ENCODE data around the gene ZNF330.

Gene ZNF330

DNA sequence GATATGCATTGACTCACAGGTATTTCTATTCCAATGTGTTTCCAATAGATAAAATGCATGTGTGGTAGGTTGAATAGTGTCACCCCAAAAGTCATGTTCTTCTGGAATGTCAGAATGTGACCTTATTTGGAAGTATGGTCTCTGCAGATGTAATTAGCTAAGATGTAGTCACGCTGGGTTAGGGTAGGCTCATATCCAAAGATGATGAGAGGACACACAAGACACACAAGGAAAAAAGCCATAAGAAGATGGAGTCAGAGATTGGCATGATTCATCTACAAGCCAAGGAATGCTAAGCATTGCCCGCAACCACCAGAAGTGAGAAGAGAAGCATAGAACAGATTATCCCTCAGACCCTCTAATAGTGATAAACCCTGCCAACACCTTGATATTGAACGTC lies 17.5 kb downstream of the ZNF330 start:
- no peak for DNase-seq

DNA sequence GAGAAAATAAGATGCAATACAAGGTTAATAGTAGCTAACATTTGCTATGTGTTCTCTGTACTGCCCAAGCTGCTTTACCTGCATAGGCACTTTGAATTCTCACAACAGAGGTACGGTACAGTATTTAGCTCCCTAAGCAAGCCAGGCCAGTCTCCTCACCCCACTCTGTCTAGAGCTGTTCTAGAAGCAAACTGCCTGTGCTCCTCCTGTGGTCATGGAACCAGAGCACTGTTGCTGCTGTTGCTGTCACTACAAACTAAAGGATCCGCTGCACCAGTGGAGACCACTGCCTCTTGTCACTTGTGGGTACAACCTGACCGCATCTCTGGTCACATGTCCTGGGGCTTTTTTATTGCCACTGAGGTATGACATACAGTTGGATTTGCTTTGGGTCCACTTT lies 19.6 kb downstream of the ZNF330 start:
- no peak for DNase-seq

GRCh38 chr4:141240671-141241070 lies 20.0 kb downstream of the ZNF330 start:
- DNase-seq: no peak

- DNase-seq: no peak
Measured at GRCh38 chr4:141241986-141242385, 21.3 kb downstream of the ZNF330 start.

DNA sequence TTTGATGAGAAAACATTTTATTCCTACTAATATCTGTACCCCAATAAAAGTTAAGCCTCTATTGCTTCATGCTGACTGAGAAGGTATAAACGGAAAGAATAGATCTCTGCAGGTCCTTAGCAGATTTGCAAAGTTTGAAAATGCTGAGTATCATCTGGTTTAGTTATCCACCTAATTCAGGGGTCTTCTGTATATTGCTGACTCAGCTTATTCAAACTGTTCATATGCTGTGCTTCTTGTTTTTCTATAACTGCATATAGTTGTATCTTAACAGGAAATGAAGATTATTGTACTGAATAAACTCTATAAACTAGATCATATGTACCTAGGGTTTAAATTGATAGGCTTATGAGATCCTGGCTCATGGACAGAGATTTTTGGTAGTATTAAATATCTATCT lies 23.7 kb downstream of the ZNF330 start:
- no peak for DNase-seq

- DNase-seq: no peak
Measured at GRCh38 chr4:141246243-141246642, 25.5 kb downstream of the ZNF330 start.

GRCh38 chr4:141246683-141247429 lies 26.2 kb downstream of the ZNF330 start:
- no peak for DNase-seq

DNA sequence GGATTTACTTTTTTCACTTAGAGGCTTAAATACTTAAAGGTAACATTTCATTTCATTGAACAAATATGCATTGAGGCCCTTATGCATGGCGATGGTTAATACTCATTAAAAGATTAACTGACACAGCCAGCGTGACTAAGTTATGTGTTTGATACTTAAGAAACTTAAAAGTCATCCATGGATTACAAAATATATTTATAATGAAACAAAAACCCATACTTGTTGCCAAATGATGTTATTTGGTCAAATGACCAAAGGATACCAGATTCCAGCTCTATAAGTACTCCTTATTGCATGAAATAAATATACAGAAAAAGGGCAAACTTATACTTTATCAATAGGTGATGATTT lies 26.7 kb downstream of the ZNF330 start:
- DNase-seq: no peak

DNA sequence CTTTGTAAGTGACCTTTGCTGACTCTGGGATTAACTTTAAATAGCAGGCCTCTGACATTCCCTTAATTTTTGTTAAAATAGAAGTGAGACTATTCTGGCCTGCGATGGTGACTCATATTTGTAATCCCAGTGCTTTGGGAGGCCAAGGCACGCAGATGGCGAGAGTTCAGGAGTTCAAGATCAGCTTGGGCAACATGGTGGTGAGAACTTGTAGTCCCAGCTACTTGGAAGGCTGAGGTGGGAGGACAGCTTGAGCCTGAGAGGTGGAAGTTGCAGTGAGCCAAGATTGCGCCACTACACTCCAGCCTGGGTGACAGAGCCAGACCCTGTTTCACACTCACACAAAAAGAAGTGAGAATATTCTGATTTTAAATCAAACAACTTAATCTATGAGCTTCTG lies 27.3 kb downstream of the ZNF330 start:
- no peak for DNase-seq

- DNase-seq: no peak
Measured at GRCh38 chr4:141248486-141248885, 27.8 kb downstream of the ZNF330 start.

DNA sequence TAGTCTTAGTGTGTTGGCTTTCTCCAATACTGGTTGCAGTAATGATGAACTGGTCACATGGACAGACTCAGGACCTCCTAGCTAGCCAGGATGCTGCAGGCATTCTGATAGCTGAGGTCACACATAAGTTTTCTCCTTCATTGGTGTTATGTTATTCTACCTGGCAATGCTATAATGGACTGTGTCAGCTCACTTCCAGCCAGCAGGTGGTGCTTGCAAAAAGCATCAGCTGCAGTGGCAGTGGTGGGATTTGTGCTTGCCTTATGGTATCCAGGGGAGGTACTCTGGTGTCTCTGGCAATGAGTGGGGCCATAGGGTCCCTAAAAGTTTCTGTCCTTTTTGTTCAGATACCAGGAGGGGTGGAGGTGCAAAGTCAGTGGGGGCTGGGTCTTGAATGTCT lies 33.6 kb downstream of the ZNF330 start:
- no peak for DNase-seq

- DNase-seq: no peak
Measured at GRCh38 chr4:141255016-141255415, 34.3 kb downstream of the ZNF330 start.

- DNase-seq: no peak
Measured at GRCh38 chr4:141258558-141258957, 37.9 kb downstream of the ZNF330 start.

- no peak for DNase-seq
Measured at GRCh38 chr4:141275834-141276233, 55.1 kb downstream of the ZNF330 start.

DNA sequence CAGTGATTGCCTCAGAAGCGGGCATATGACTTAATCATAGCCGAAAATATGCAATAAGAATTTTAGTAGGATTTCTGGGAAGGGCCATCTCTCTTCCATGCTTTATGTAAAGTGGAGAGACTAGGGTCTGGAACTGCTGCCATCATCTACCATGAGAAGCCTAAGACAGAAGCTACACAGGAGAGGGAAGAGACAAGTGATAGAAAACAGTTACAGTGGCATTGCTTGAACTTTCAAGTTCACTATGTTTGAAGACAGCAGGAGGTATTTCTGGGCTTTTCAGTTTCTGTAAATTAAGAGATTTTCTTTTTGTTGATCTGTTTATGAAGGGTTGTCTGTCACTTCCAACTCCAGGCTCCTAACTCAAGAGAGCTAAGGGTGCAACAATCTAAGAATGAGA lies 62.5 kb downstream of the ZNF330 start:
- no peak for DNase-seq

- no peak for DNase-seq
Measured at GRCh38 chr4:141283563-141283962, 62.9 kb downstream of the ZNF330 start.
